Uterus (tissue), 4 donors: ENCODE measurements around the gene P2RX3. TPM values are rescaled to one million over a fixed set of nuclear protein-coding genes. Genes with fewer than 3 reads are reported as not detected.

Source experiments
- DNase-seq, 2 donors: peaks; one replicate each; pipeline ENCODE4 v3.0.0-alpha.2; 2019 to 2020
- H3K27ac ChIP-seq, 2 donors: fragments of 200-600 bp; sonication (generic); 1 replicate in 1 of 2; 2 replicates in 1 of 2; pipeline ENCODE4 v1.5.1; 2016 to 2018
- H3K27me3 ChIP-seq, 2 donors: fragments of 200-600 bp; sonication (generic); one replicate each; pipeline ENCODE4 v1.5.1; 2018 to 2019; ENCODE audit warnings: control low read depth in 1 of 2
- H3K36me3 ChIP-seq, 2 donors: fragments of 200-600 bp; sonication (generic); one replicate each; pipeline ENCODE4 v1.5.1; 2019; ENCODE audit warnings: control low read depth in 1 of 2
- H3K4me1 ChIP-seq, 2 donors: fragments of 200-600 bp; sonication (generic); one replicate each; pipeline ENCODE4 v1.5.1; 2018 to 2019; ENCODE audit warnings: control low read depth in 1 of 2
- H3K4me3 ChIP-seq, 2 donors: fragments of 200-600 bp; sonication (generic); 1 replicate in 1 of 2; 2 replicates in 1 of 2; pipeline ENCODE4 v1.5.1; 2018 to 2019; ENCODE audit warnings: mild to moderate bottlenecking in 1 of 2
- H3K9me3 ChIP-seq, 2 donors: fragments of 200-600 bp; sonication (generic); one replicate each; pipeline ENCODE4 v1.5.1; 2019; ENCODE audit warnings: control low read depth in 1 of 2
- POLR2A ChIP-seq, 2 donors: fragments of 450-650 bp; IDR thresholded peaks; one replicate each; pipeline ENCODE4 v1.6.1; 2016; ENCODE audit warnings: antibody characterized with exemption in 2 of 2, mild to moderate bottlenecking in 1 of 2, moderate library complexity in 1 of 2
- intact Hi-C: fragments of 100-400 bp; cut with DNase I; formaldehyde crosslinking; loops from one replicate; pipeline ENCODE4 v1.15.1; 2023; ENCODE audit warnings: low total_unique reads
- total RNA-seq, 4 donors: library from RNA; depleted of rRNA in 3 of 4; stranded (reverse); fragments of >200 nt in 3 of 4; gene quantifications; one replicate each; pipeline versions ENCODE4 v1.1.0 to v1.2.4, GENCODE V29; 2014 to 2023
- TF ChIP-seq, protein P1 (sequence below), 4 experiments: fragments of 200-600 bp in 2 of 4; fragments of 450-650 bp in 2 of 4; sonication (generic) in 2 of 4; IDR thresholded peaks; one replicate each; pipeline ENCODE4 v1.5.1; 2016 to 2019; ENCODE audit warnings: antibody characterized with exemption in 4 of 4, mild to moderate bottlenecking in 2 of 4, moderate library complexity in 1 of 4
- donor health status: DM: yes; HTN: yes; CAD: no.

Gene P2RX3
- total RNA-seq, 4 donors from 2014 or later: 0.69 TPM; not detected in 3

GRCh38 chr11:57392066-57392762, 54.1 kb downstream of the P2RX3 start:
- TF ChIP-seq POLR2A (IDR thresholded peaks at IDR 0.05): no peak
- TF ChIP-seq, protein P1, sequence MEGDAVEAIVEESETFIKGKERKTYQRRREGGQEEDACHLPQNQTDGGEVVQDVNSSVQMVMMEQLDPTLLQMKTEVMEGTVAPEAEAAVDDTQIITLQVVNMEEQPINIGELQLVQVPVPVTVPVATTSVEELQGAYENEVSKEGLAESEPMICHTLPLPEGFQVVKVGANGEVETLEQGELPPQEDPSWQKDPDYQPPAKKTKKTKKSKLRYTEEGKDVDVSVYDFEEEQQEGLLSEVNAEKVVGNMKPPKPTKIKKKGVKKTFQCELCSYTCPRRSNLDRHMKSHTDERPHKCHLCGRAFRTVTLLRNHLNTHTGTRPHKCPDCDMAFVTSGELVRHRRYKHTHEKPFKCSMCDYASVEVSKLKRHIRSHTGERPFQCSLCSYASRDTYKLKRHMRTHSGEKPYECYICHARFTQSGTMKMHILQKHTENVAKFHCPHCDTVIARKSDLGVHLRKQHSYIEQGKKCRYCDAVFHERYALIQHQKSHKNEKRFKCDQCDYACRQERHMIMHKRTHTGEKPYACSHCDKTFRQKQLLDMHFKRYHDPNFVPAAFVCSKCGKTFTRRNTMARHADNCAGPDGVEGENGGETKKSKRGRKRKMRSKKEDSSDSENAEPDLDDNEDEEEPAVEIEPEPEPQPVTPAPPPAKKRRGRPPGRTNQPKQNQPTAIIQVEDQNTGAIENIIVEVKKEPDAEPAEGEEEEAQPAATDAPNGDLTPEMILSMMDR (IDR thresholded peaks at IDR 0.05): no peak
- no peak for DNase-seq
- no peaks in the 10 kb centered on the region for H3K9me3 ChIP-seq
- H3K36me3 ChIP-seq: no peaks in the 10 kb centered on the region
- no peak overlapping the region for H3K4me3 ChIP-seq
- intact Hi-C loops: no loop called here
- H3K27ac ChIP-seq: no peak overlapping the region
- H3K27me3 ChIP-seq: no peaks in the 10 kb centered on the region
- H3K4me1 ChIP-seq: no peaks in the 10 kb centered on the region

GRCh38 chr11:57392763-57393105, 54.6 kb downstream of the P2RX3 start:
- H3K27me3 ChIP-seq: no peaks in the 10 kb centered on the region
- H3K9me3 ChIP-seq: no peaks in the 10 kb centered on the region
- TF ChIP-seq, protein P1 (IDR thresholded peaks at IDR 0.05): no peak
- TF ChIP-seq POLR2A (IDR thresholded peaks at IDR 0.05): no peak
- intact Hi-C loops: no loop called here
- H3K27ac ChIP-seq: no peak overlapping the region
- DNase-seq: no peak
- no peaks in the 10 kb centered on the region for H3K36me3 ChIP-seq
- no peak overlapping the region for H3K4me3 ChIP-seq
- H3K4me1 ChIP-seq: no peaks in the 10 kb centered on the region

DNA sequence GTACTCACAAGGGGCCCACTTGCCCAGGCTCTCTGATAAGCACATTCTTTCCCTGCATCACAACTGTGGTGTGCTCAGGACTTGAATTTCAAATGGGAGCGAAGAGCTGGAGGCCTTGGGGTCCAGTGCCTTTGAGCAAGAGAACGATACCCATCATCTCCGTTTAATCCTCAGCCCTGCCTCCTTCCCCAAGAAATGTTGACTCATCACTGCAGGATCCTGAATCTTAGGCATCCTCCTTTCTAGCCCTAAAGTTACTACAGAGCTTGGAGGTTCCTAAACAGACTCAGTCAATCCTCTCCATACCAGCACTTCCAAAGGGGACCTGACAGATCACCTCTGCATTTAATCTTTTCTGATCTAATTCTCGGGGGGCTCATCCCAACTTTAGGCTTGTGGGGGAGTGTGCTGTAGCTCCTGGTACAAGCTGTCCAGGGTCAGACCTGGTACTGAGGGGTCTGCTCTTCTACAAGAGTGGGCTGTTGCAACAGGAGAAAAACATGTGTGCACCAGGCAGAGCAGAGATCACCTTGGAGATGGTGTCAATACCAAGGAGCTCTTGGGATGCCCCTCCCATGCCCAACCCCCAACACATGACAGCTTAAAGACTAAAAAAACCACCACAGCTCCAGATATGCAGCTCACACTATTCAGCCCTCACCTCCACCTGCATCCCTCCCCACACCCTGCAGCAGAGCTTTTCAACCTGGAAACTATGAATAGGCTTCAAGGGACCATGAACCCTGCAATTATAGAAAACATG, 56.2 kb downstream of the P2RX3 start:
- H3K27ac ChIP-seq: no peak overlapping the region
- TF ChIP-seq POLR2A (IDR thresholded peaks at IDR 0.05): no peak
- TF ChIP-seq, protein P1 (IDR thresholded peaks at IDR 0.05): no peak
- no peaks in the 10 kb centered on the region for H3K4me1 ChIP-seq
- intact Hi-C loops: no loop called here
- DNase-seq: no peak
- no peaks in the 10 kb centered on the region for H3K27me3 ChIP-seq
- H3K9me3 ChIP-seq: no peaks in the 10 kb centered on the region
- H3K36me3 ChIP-seq: no peaks in the 10 kb centered on the region
- no peak overlapping the region for H3K4me3 ChIP-seq

- H3K36me3 ChIP-seq: no peaks in the 10 kb centered on the region
- TF ChIP-seq, protein P1 (IDR thresholded peaks at IDR 0.05): no peak
- no peak for TF ChIP-seq POLR2A (IDR thresholded peaks at IDR 0.05)
- no peak overlapping the region for H3K27ac ChIP-seq
- H3K9me3 ChIP-seq: no peaks in the 10 kb centered on the region
- H3K4me1 ChIP-seq: no peaks in the 10 kb centered on the region
- H3K27me3 ChIP-seq: no peaks in the 10 kb centered on the region
- DNase-seq: no peak
- no peak overlapping the region for H3K4me3 ChIP-seq
- intact Hi-C loops: no loop called here
These were observed 57.9 kb downstream of the P2RX3 start for GRCh38 chr11:57395905-57396623.

GRCh38 chr11:57396744-57397143, 58.6 kb downstream of the P2RX3 start:
- H3K27ac ChIP-seq: no peak overlapping the region
- no peaks in the 10 kb centered on the region for H3K4me1 ChIP-seq
- no peak for DNase-seq
- no peaks in the 10 kb centered on the region for H3K27me3 ChIP-seq
- TF ChIP-seq, protein P1 (IDR thresholded peaks at IDR 0.05): no peak
- no peak for TF ChIP-seq POLR2A (IDR thresholded peaks at IDR 0.05)
- H3K36me3 ChIP-seq: no peaks in the 10 kb centered on the region
- intact Hi-C loops: no loop called here
- no peaks in the 10 kb centered on the region for H3K9me3 ChIP-seq
- no peak overlapping the region for H3K4me3 ChIP-seq
